Islet precursor cell (in vitro differentiated cells): ENCODE measurements around the gene CYB5D1.

Experiments used
- DNase-seq: peaks from one replicate; pipeline ENCODE4 v3.0.0-alpha.2; 2018

CYB5D1 gene

GRCh38 chr17:7845359-7846062 is 12.3 kb upstream of the CYB5D1 start:
- DNase-seq = no peak

DNA sequence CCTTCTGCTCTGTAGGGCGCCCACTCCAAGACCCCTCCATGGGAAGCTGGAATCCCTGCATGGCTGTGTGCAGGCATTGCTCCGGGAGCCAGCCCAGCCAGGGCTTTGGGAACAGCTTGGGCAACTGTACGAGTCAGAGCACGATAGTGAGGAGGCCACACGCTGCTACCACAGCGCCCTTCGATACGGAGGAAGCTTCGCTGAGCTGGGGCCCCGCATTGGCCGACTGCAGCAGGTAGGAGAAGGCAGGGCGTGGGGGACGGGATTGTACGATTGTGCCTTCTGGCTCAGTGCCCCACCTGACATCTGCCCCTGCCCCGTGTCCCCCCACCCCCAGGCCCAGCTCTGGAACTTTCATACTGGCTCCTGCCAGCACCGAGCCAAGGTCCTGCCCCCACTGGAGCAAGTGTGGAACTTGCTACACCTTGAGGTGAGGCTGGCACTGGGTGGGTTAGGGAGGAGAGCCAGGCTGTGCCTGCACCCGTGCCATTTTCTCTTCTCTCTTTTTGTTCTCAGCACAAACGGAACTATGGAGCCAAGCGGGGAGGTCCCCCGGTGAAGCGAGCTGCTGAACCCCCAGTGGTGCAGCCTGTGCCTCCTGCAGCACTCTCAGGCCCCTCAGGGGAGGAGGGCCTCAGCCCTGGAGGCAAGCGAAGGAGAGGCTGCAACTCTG is 11.6 kb upstream of the CYB5D1 start:
- no peak for DNase-seq

DNA sequence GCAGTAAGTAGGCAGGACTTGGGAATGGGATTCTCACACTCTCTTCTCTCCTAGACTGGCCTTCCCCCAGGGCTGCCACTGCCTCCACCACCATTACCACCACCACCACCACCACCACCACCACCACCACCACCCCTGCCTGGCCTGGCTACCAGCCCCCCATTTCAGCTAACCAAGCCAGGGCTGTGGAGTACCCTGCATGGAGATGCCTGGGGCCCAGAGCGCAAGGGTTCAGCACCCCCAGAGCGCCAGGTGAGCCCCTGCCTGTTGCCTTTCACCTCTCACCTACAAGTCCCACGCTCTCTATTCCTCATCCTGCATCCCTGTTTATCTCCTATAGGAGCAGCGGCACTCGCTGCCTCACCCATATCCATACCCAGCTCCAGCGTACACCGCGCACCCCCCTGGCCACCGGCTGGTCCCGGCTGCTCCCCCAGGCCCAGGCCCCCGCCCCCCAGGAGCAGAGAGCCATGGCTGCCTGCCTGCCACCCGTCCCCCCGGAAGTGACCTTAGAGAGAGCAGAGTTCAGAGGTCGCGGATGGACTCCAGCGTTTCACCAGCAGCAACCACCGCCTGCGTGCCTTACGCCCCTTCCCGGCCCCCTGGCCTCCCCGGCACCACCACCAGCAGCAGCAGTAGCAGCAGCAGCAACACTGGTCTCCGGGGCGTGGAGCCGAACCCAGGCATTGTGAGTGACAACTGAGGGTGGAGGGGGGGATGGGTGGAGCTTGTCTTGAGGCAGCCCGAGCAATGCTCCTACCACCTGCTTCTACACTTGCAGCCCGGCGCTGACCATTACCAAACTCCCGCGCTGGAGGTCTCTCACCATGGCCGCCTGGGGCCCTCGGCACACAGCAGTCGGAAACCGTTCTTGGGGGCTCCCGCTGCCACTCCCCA is 10.8 kb upstream of the CYB5D1 start:
- DNase-seq = no peak

DNA sequence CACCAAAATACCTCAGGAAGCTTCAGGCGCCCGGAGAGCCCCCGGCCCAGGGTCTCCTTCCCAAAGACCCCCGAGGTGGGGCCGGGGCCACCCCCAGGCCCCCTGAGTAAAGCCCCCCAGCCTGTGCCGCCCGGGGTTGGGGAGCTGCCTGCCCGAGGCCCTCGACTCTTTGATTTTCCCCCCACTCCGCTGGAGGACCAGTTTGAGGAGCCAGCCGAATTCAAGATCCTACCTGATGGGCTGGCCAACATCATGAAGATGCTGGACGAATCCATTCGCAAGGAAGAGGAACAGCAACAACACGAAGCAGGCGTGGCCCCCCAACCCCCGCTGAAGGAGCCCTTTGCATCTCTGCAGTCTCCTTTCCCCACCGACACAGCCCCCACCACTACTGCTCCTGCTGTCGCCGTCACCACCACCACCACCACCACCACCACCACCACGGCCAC is 9.6 kb upstream of the CYB5D1 start:
- DNase-seq = no peak

GRCh38 chr17:7848739-7849129 is 9.1 kb upstream of the CYB5D1 start:
- no peak for DNase-seq

DNA sequence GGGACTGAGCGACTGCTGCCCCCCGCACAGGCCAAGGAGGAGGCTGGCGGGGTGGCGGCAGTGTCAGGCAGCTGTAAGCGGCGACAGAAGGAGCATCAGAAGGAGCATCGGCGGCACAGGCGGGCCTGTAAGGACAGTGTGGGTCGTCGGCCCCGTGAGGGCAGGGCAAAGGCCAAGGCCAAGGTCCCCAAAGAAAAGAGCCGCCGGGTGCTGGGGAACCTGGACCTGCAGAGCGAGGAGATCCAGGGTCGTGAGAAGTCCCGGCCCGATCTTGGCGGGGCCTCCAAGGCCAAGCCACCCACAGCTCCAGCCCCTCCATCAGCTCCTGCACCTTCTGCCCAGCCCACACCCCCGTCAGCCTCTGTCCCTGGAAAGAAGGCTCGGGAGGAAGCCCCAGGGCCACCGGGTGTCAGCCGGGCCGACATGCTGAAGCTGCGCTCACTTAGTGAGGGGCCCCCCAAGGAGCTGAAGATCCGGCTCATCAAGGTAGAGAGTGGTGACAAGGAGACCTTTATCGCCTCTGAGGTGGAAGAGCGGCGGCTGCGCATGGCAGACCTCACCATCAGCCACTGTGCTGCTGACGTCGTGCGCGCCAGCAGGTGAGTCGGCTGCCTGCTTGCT is 8.6 kb upstream of the CYB5D1 start:
- no peak for DNase-seq

DNA sequence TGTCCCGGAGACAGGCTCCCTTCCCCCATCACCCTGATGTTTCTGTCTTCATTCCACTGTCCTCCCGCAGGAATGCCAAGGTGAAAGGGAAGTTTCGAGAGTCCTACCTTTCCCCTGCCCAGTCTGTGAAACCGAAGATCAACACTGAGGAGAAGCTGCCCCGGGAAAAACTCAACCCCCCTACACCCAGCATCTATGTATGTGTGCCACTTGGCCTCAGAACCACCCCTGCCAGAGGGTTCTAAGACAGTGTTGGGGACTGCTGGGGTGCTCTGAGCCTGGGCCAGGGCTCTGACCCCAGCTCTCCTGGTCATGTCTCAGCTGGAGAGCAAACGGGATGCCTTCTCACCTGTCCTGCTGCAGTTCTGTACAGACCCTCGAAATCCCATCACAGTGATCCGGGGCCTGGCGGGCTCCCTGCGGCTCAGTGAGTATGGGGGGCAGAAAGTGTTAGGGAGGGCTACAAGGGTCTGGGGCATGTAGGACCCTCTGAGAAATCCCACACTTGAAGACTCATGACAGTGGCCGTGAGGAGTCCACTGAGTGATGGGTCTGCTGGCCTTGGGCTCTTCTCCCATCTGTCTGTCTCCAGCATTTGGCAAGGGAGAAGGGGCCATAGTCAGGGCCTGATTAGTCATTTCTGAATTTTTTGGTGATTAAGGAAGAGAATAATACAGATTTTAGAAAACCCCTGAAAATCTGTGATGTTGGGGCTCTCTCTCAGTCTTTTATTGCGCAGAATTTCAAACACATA is 7.9 kb upstream of the CYB5D1 start:
- DNase-seq = no peak

- DNase-seq = no peak
Measured at GRCh38 chr17:7850701-7851437, 6.9 kb upstream of the CYB5D1 start.

- peak; percentile 97 for DNase-seq
Measured at GRCh38 chr17:7851438-7852261, 6.2 kb upstream of the CYB5D1 start.

GRCh38 chr17:7852262-7852670 is 5.5 kb upstream of the CYB5D1 start:
- no peak for DNase-seq

- peak; percentile 74 for DNase-seq
Measured at GRCh38 chr17:7852919-7853690, 4.7 kb upstream of the CYB5D1 start.

- peak; percentile 58 for DNase-seq
Measured at GRCh38 chr17:7853691-7854038, 4.1 kb upstream of the CYB5D1 start.

DNA sequence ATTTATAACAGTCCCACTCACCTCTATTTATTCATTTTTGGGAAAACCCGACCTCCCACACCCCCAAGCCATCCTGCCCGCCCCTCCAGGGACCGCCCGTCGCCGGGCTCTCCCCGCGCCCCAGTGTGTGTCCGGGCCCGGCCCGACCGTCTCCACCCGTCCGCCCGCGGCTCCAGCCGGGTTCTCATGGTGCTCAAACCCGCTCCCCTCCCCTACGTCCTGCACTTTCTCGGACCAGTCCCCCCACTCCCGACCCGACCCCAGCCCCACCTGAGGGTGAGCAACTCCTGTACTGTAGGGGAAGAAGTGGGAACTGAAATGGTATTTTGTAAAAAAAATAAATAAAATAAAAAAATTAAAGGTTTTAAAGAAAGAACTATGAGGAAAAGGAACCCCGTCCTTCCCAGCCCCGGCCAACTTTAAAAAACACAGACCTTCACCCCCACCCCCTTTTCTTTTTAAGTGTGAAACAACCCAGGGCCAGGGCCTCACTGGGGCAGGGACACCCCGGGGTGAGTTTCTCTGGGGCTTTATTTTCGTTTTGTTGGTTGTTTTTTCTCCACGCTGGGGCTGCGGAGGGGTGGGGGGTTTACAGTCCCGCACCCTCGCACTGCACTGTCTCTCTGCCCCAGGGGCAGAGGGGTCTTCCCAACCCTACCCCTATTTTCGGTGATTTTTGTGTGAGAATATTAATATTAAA is 3.6 kb upstream of the CYB5D1 start:
- DNase-seq = peak; percentile 57

DNA sequence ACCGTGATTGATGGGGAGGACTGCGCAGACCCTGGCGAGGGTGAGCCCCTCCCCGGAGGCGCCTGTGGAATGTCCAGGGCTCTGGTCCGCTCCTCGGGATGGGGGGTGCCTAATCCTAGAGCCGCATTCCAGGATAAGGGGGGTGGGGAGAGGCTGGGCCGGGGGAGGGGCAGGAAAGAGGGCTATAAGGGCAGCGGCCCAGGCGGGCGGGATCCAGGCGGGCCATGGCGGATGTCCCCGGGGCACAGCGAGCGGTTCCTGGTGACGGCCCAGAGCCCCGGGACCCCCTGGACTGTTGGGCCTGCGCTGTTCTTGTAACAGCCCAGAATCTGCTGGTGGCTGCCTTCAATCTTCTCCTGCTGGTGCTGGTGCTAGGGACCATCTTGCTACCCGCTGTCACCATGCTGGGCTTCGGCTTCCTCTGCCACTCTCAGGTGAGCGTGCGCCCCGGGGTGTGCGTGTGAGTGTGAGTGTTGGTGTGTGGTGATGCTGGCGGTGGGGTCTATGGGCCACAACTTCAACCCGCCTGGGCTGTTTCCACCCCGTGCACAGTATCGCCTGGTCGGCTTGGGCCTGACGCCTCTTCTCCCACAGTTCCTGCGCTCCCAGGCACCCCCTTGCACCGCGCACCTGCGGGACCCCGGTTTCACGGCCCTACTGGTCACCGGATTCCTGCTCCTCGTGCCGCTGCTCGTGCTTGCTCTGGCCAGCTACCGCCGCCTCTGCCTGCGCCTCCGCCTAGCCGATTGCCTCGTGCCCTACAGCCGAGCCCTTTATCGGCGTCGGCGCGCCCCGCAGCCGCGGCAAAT is 2.7 kb upstream of the CYB5D1 start, which contains the start of gene TMEM88:
TSS of gene TMEM88 (plus strand) at position 216 of the 809 bp plus-strand sequence. CDS start at position 225, 9 bp downstream.
- peak; percentile 97 for DNase-seq

DNA sequence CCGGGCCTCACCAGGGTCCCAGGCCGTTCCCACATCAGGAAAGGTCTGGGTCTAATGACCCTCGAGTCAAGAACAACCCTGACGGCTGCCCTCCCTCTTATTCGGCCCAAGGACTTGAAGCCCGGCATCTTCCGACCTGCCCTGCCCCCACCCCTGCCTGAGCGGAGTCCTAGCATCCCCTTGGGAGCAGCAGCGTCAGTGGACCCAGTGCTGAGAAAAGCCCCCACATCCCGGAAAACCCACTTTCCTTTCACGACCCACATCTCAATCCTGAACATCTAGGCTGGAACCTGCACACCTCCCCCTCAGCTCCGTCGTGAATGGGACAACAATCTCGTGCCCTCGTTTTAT is 2.2 kb upstream of the CYB5D1 start:
- peak; percentile 66 for DNase-seq

DNA sequence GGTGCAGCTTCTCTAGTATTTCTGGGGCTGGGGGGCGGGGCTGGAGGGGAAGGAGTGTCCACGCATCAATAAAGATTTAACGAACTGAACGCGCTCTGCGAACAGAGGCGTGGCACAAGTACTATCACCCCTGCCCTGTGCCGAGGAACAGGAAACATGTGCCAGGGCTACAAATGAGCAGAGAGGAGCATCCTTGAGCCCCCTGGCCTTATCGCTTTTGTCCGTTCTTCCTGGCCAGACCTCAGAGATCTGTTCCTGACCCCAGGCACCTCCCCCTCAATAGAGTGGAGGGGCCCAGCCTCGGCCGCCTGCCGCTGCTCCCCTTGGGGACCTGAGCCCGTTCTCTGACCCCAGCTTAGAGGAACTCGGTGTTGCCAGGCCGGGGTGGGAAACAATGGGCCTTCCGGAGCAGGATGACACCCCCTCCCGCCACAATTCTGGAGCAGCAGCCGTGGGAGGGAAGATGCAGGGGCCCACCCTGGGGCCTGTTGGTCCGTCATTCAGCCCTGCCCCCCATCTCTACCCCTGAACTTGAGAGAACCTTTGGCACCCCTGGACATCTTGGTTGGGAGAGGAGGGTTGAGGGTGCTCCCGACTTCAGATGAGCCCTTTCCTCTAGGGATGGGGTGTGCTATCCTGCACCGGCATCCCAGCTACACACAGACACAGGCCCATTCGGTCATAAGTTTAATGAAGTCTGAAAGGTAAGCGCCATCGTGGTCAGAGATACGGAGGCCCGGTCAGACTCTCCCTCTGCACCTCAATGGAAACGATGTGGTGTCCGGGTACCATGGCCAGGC is 1.6 kb upstream of the CYB5D1 start:
- DNase-seq = peak; percentile 69
